Keratinocyte (primary cell): Measurements from ENCODE around the gene CACNG7. TPM values are rescaled to one million over a fixed set of nuclear protein-coding genes. Genes with fewer than 3 reads are reported as not detected.

Experiments used
- DNase-seq: peaks from one replicate; pipeline ENCODE4 v3.0.0-alpha.2; 2011; ENCODE audit warnings: low read depth, missing footprints, low spot score
- FAIRE-seq: peaks from 2 replicates; lab custom pipeline; 2011; peaks lifted over from hg19 to GRCh38; lab: Jason Lieb, UNC
- H2AFZ ChIP-seq: 2 replicates; pipeline ENCODE4 v1.6.0; 2012; ENCODE audit warnings: low read length, control low read depth, inconsistent platforms; ENCODE audit not compliant: control insufficient read depth
- H3K27ac ChIP-seq: 2 replicates; pipeline ENCODE4 v1.5.1; 2011; ENCODE audit warnings: low read length; ENCODE audit not compliant: control insufficient read depth, insufficient read depth
- H3K27me3 ChIP-seq: 3 replicates; pipeline ENCODE4 v1.6.0; 2011; ENCODE audit warnings: low read length; ENCODE audit not compliant: control insufficient read depth, insufficient read depth; ENCODE audit errors: extremely low read depth
- H3K36me3 ChIP-seq, 2 experiments: 2 replicates in 1 of 2; 3 replicates in 1 of 2; pipeline ENCODE4 v1.5.1; 2011; ENCODE audit warnings: low read length in 2 of 2, mild to moderate bottlenecking in 1 of 2; ENCODE audit not compliant: control insufficient read depth in 2 of 2, insufficient read depth in 2 of 2; ENCODE audit errors: extremely low read depth in 1 of 2
- H3K4me1 ChIP-seq: 3 replicates; pipeline ENCODE4 v1.5.1; 2011; ENCODE audit warnings: low read length; ENCODE audit not compliant: control insufficient read depth, insufficient read depth; ENCODE audit errors: extremely low read depth
- H3K4me2 ChIP-seq: 3 replicates; pipeline ENCODE4 v1.6.0; 2011; ENCODE audit warnings: low read depth, low read length; ENCODE audit not compliant: control insufficient read depth, insufficient read depth; ENCODE audit errors: extremely low read depth
- H3K4me3 ChIP-seq, 3 experiments: fragments of 200-600 bp in 1 of 3; sonication (generic) in 1 of 3; 2 replicates in 2 of 3; 3 replicates in 1 of 3; pipeline ENCODE4 v1.5.1; 2011 to 2016; ENCODE audit warnings: low read length in 3 of 3, mild to moderate bottlenecking in 3 of 3, control low read depth in 2 of 3, inconsistent platforms in 1 of 3, low read depth in 1 of 3, mixed read lengths in 1 of 3, mixed run types in 1 of 3, moderate library complexity in 1 of 3; ENCODE audit not compliant: control insufficient read depth in 2 of 3, insufficient read depth in 2 of 3; ENCODE audit errors: extremely low read depth in 1 of 3
- H3K79me2 ChIP-seq: 2 replicates; pipeline ENCODE4 v1.6.0; 2012; ENCODE audit warnings: low read length; ENCODE audit not compliant: control insufficient read depth, insufficient read depth
- H3K9ac ChIP-seq: 3 replicates; pipeline ENCODE4 v1.6.0; 2011; ENCODE audit warnings: low read length; ENCODE audit not compliant: control insufficient read depth, insufficient read depth; ENCODE audit errors: extremely low read depth
- H3K9me1 ChIP-seq: 3 replicates; pipeline ENCODE4 v1.6.0; 2011; ENCODE audit warnings: low read length; ENCODE audit not compliant: control insufficient read depth, insufficient read depth; ENCODE audit errors: extremely low read depth
- H3K9me3 ChIP-seq: 2 replicates; pipeline ENCODE4 v1.5.1; 2012; ENCODE audit warnings: low read depth, low read length; ENCODE audit not compliant: control insufficient read depth
- H4K20me1 ChIP-seq: 3 replicates; pipeline ENCODE4 v1.6.0; 2011; ENCODE audit warnings: low read length; ENCODE audit not compliant: control insufficient read depth, insufficient read depth; ENCODE audit errors: extremely low read depth
- CTCF ChIP-seq, 3 experiments: IDR thresholded peaks in 1 of 3; conservative IDR thresholded peaks in 1 of 3; optimal IDR thresholded peaks in 1 of 3; 2 replicates in 2 of 3; 3 replicates in 1 of 3; pipeline versions ENCODE3 to v1.5.1; 2011; ENCODE audit warnings: low read length in 3 of 3, mild to moderate bottlenecking in 3 of 3, moderate library complexity in 2 of 3, control low read depth in 1 of 3, inconsistent platforms in 1 of 3; ENCODE audit not compliant: insufficient read depth in 2 of 3; ENCODE audit errors: extremely low read depth in 1 of 3
- EZH2 ChIP-seq: IDR thresholded peaks from one replicate; pipeline ENCODE4 v1.6.1; 2012; ENCODE audit warnings: inconsistent platforms, mild to moderate bottlenecking, low read length, moderate library complexity
- dilution Hi-C: fragments of 300-500 bp; cut with MboI; formaldehyde crosslinking; loops from one replicate; pipeline ENCODE4 v1.7.0; 2020; ENCODE audit warnings: low sequenced_read_pairs; ENCODE audit not compliant: extremely low pct_ligation_motif_present
- polyA plus RNA-seq, 5 experiments: library from polyadenylated mRNA; depleted of rRNA in 3 of 5; stranded (reverse) in 3 of 5; stranded (forward) in 1 of 5; unstranded in 1 of 5; fragments of >200 nt; gene quantifications; 1 replicate in 1 of 5; 2 replicates in 3 of 5; 3 replicates in 1 of 5; pipeline versions ENCODE4 v1.2.1 to v1.2.3, GENCODE V29; 2011 to 2012; ENCODE audit warnings: missing spikeins in 2 of 5, low read depth in 1 of 5, low replicate concordance in 1 of 5

CACNG7 gene
- polyA plus RNA-seq, 1 donor (not counting 4 experiments of a cell fraction or from before 2014, with no cell fraction given), result not detected

GRCh38 chr19:53878776-53879139 lies 30.3 kb upstream of the CACNG7 start:
- dilution Hi-C loops, result no loop called here
- Histone ChIP-seq H3K9me1 (no peaks in the 10 kb centered on the region), H3K4me3 (peak overlapping the region; percentile 43 to 84 (median 73)), H3K79me2 (no peaks in the 10 kb centered on the region), H3K4me1 (peaks cover 15% of the 10 kb centered on the region), H3K4me2 (peak overlapping the region; percentile 93), H3K9ac (peak overlapping the region; percentile 70), H2AFZ (peak overlapping the region; percentile 94), H3K36me3 (peaks cover 2 to 8% of the 10 kb centered on the region in 2 experiments), H4K20me1 (no peaks in the 10 kb centered on the region), H3K27me3 (peaks cover 26% of the 10 kb centered on the region), H3K9me3 (no peaks in the 10 kb centered on the region), H3K27ac (peak overlapping the region; percentile 26)
- TF ChIP-seq CTCF (optimal IDR thresholded peaks at IDR 0.05 in 1 of 3, IDR thresholded peaks at IDR 0.05 in 1 of 3, conservative IDR thresholded peaks at IDR 0.05 in 1 of 3; ENCODE audit: extremely low read depth in 1 of 3, insufficient read depth in 2 of 3, low read length in 3 of 3) (no peak), EZH2 (no peak)
- FAIRE-seq, result peak; percentile 23
- no peak for DNase-seq

- no peaks in the 10 kb centered on the region for H3K9me3 ChIP-seq
- peak overlapping the region; percentile 93 for H3K4me2 ChIP-seq
- no peaks in the 10 kb centered on the region for H3K9me1 ChIP-seq
- peaks cover 32% of the 10 kb centered on the region for H3K27me3 ChIP-seq
- H3K36me3 ChIP-seq, result peaks cover 1 to 2% of the 10 kb centered on the region in 2 experiments
- peak overlapping the region; percentile 26 for H3K27ac ChIP-seq
- dilution Hi-C loops, result no loop called here
- peak; percentile 52 for FAIRE-seq
- H3K9ac ChIP-seq, result peak overlapping the region; percentile 70
- TF ChIP-seq CTCF (optimal IDR thresholded peaks at IDR 0.05 in 1 of 3, IDR thresholded peaks at IDR 0.05 in 1 of 3, conservative IDR thresholded peaks at IDR 0.05 in 1 of 3; ENCODE audit: extremely low read depth in 1 of 3, insufficient read depth in 2 of 3, low read length in 3 of 3) (no peak), EZH2 (no peak)
- H3K79me2 ChIP-seq, result no peaks in the 10 kb centered on the region
- H4K20me1 ChIP-seq, result no peaks in the 10 kb centered on the region
- H3K4me1 ChIP-seq, result peaks cover 15% of the 10 kb centered on the region
- H3K4me3 ChIP-seq, result peak overlapping the region; percentile 43 to 84 (median 73)
- peak overlapping the region; percentile 94 for H2AFZ ChIP-seq
- no peak for DNase-seq
Measured at GRCh38 chr19:53879140-53880081, 29.7 kb upstream of the CACNG7 start.
